ENCODE data around the gene TPSD1. TPM values are rescaled to one million over a fixed set of nuclear protein-coding genes. Genes with fewer than 3 reads are reported as not detected.

TPSD1 gene
- total RNA-seq, 1 experiment from 2014 or later = not detected

DNA sequence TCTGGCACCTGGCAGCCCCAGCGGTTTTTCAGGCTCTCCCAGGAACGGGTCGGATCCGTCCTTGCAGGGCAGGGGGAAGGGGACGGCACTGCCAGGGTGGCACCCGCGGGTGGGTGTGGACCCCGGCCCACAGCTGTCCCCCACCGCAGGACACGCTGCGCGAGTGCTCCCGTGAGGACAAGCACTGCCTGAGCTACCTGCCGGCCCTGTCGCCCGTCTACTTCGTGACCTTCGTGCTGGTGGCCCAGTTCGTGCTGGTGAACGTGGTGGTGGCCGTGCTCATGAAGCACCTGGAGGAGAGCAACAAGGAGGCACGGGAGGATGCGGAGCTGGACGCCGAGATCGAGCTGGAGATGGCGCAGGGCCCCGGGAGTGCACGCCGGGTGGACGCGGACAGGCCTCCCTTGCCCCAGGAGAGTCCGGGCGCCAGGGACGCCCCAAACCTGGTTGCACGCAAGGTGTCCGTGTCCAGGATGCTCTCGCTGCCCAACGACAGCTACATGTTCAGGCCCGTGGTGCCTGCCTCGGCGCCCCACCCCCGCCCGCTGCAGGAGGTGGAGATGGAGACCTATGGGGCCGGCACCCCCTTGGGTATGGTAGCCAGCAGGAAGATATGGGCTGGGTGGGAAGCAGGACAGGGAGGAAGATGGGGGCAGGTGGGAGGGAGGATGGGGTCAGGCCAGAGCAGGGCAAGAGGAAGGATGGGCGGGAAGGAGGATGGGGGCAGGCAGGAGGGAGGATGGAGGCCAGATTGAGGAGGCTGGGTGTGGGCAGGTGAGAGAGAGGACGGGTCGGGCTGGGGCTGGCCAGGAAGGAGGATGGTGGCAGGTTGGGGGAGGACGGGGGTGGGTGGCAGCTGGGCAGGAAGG, 37.6 kb upstream of the TPSD1 start:
- intact Hi-C loops (cut with micrococcal nuclease; ENCODE audit: unreplicated experiment) = no loop called here
- Histone ChIP-seq H4K20me1 (ENCODE audit: insufficient read depth) (no peaks in the 10 kb centered on the region), H3K4me3 (no peak overlapping the region), H3F3A (ENCODE audit: insufficient read depth, low read depth) (no peaks in the 10 kb centered on the region), H3K27me3 (ENCODE audit: insufficient read depth, low read depth) (peaks cover 98% of the 10 kb centered on the region), H3K9me2 (ENCODE audit: insufficient read depth) (no peaks in the 10 kb centered on the region), H3K36me3 (ENCODE audit: low read depth) (no peaks in the 10 kb centered on the region), H3K4me1 (replicated peaks; ENCODE audit: insufficient read depth) (no peaks in the 10 kb centered on the region), H2AFZ (no peak overlapping the region), H3K27ac (no peak overlapping the region), H3K4me2 (no peak overlapping the region), H3K79me2 (ENCODE audit: low read depth) (no peaks in the 10 kb centered on the region), H3K9me3 (ENCODE audit: insufficient read depth, low read depth) (no peaks in the 10 kb centered on the region)
- CTCF ChIA-PET = no interaction called here
- TF ChIP-seq, protein P1, sequence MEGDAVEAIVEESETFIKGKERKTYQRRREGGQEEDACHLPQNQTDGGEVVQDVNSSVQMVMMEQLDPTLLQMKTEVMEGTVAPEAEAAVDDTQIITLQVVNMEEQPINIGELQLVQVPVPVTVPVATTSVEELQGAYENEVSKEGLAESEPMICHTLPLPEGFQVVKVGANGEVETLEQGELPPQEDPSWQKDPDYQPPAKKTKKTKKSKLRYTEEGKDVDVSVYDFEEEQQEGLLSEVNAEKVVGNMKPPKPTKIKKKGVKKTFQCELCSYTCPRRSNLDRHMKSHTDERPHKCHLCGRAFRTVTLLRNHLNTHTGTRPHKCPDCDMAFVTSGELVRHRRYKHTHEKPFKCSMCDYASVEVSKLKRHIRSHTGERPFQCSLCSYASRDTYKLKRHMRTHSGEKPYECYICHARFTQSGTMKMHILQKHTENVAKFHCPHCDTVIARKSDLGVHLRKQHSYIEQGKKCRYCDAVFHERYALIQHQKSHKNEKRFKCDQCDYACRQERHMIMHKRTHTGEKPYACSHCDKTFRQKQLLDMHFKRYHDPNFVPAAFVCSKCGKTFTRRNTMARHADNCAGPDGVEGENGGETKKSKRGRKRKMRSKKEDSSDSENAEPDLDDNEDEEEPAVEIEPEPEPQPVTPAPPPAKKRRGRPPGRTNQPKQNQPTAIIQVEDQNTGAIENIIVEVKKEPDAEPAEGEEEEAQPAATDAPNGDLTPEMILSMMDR (conservative IDR thresholded peaks at IDR 0.05) = no peak
- TF ChIP-seq EZH2 (IDR thresholded peaks at IDR 0.05; ENCODE audit: low read depth) = peak; percentile 85
- POLR2A ChIA-PET (ENCODE audit: unreplicated experiment) = no interaction called here
- BruUV-seq (replicated peaks) = no TSS peak
- DNase-seq = peak in 1 of 2 experiments; percentile 22

DNA sequence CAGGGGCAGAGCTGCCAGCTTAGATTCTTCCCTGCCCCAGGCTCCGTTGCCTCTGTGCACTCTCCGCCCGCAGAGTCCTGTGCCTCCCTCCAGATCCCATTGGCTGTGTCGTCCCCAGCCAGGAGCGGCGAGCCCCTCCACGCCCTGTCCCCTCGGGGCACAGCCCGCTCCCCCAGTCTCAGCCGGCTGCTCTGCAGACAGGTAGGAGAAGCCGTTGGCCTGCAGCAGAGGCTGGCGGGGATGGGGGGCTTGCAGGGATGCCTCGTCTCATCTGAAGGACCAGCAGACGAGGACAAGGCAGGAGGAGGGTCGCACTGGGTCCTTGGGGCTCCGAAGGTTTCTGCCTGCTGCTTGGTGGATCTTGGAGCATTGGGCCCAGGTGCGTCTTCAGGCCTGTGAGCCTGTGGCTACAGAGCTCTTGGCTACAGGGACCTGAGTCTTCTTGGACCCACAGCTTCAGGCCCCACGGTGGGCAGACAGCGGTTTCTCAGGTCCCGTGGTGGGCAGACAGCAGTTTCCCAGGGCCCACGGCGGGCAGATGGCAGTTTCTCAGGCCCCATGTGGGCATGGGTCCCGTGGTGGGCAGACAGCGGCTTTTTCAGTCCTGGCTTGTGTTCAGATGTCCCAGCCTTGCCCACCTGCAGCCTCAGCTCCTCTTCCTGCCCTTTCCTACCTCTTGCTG, 36.8 kb upstream of the TPSD1 start:
- no peak overlapping the region for H3K4me2 ChIP-seq
- no peak overlapping the region for H2AFZ ChIP-seq
- no peak overlapping the region for H3K4me3 ChIP-seq
- peaks cover 98% of the 10 kb centered on the region for H3K27me3 ChIP-seq (ENCODE audit: insufficient read depth, low read depth)
- intact Hi-C loops (cut with micrococcal nuclease; ENCODE audit: unreplicated experiment) = no loop called here
- TF ChIP-seq, protein P1 (conservative IDR thresholded peaks at IDR 0.05) = no peak
- TF ChIP-seq EZH2 (IDR thresholded peaks at IDR 0.05; ENCODE audit: low read depth) = peak; percentile 66; the same call in 1 of the 2 replicates
- peak in 1 of 2 experiments; percentile 5 for DNase-seq
- no peaks in the 10 kb centered on the region for H3K4me1 ChIP-seq (replicated peaks; ENCODE audit: insufficient read depth)
- no peak overlapping the region for H3K27ac ChIP-seq
- ChIA-PET CTCF (no interaction called here), POLR2A (ENCODE audit: unreplicated experiment) (interaction anchor here (0.6 kb wide), 1 partner anchor 414 kb away, joined by 5 read pairs; no protein-coding TSS in a partner anchor)
- no TSS peak for BruUV-seq (replicated peaks)
- H3K36me3 ChIP-seq (ENCODE audit: low read depth) = no peaks in the 10 kb centered on the region
- no peaks in the 10 kb centered on the region for H3K9me3 ChIP-seq (ENCODE audit: insufficient read depth, low read depth)
- no peaks in the 10 kb centered on the region for H3F3A ChIP-seq (ENCODE audit: insufficient read depth, low read depth)
- H3K79me2 ChIP-seq (ENCODE audit: low read depth) = no peaks in the 10 kb centered on the region
- no peaks in the 10 kb centered on the region for H3K9me2 ChIP-seq (ENCODE audit: insufficient read depth)
- H4K20me1 ChIP-seq (ENCODE audit: insufficient read depth) = no peaks in the 10 kb centered on the region

DNA sequence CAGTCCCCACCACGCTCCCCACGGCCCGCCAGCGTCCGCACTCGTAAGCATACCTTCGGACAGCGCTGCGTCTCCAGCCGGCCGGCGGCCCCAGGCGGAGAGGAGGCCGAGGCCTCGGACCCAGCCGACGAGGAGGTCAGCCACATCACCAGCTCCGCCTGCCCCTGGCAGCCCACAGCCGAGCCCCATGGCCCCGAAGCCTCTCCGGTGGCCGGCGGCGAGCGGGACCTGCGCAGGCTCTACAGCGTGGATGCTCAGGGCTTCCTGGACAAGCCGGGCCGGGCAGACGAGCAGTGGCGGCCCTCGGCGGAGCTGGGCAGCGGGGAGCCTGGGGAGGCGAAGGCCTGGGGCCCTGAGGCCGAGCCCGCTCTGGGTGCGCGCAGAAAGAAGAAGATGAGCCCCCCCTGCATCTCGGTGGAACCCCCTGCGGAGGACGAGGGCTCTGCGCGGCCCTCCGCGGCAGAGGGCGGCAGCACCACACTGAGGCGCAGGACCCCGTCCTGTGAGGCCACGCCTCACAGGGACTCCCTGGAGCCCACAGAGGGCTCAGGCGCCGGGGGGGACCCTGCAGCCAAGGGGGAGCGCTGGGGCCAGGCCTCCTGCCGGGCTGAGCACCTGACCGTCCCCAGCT, 35.7 kb upstream of the TPSD1 start:
- intact Hi-C loops (cut with micrococcal nuclease; ENCODE audit: unreplicated experiment) = no loop called here
- Histone ChIP-seq H3K9me2 (ENCODE audit: insufficient read depth) (no peaks in the 10 kb centered on the region), H3K9me3 (ENCODE audit: insufficient read depth, low read depth) (no peaks in the 10 kb centered on the region), H3K79me2 (ENCODE audit: low read depth) (no peaks in the 10 kb centered on the region), H3K27ac (no peak overlapping the region), H3K4me1 (replicated peaks; ENCODE audit: insufficient read depth) (no peaks in the 10 kb centered on the region), H2AFZ (no peak overlapping the region), H4K20me1 (ENCODE audit: insufficient read depth) (no peaks in the 10 kb centered on the region), H3K36me3 (ENCODE audit: low read depth) (no peaks in the 10 kb centered on the region), H3K27me3 (ENCODE audit: insufficient read depth, low read depth) (peaks cover 91% of the 10 kb centered on the region), H3K4me3 (no peak overlapping the region), H3K4me2 (no peak overlapping the region), H3F3A (ENCODE audit: insufficient read depth, low read depth) (no peaks in the 10 kb centered on the region)
- TF ChIP-seq, protein P1 (conservative IDR thresholded peaks at IDR 0.05) = no peak
- no peak for TF ChIP-seq EZH2 (IDR thresholded peaks at IDR 0.05; ENCODE audit: low read depth)
- CTCF ChIA-PET = interaction anchor here (0.6 kb wide), 1 partner anchor 206 kb away, joined by 3 read pairs; no protein-coding TSS in a partner anchor
- BruUV-seq (replicated peaks) = no TSS peak
- peak in 1 of 2 experiments; percentile 25 for DNase-seq
- POLR2A ChIA-PET (ENCODE audit: unreplicated experiment) = no interaction called here
